Measurements from ENCODE around the gene OXER1.

- TF ChIP-seq CTCF (conservative IDR thresholded peaks at IDR 0.05 in 1 of 2, IDR thresholded peaks at IDR 0.05 in 1 of 2; ENCODE audit: extremely low read depth in 1 of 2, insufficient read depth in 1 of 2, low read depth in 1 of 2, low read length in 2 of 2) (no peak), EZH2 (IDR thresholded peaks at IDR 0.05; ENCODE audit: borderline replicate concordance, low read length) (no peak)
Observed at GRCh38 chr2:42756150-42756775, 7.7 kb downstream of the OXER1 start.

Measured in mammary epithelial cell (primary cell).